Activated CD4-positive, alpha-beta memory T cell treated with anti-CD3 and anti-CD28 coated beads, Interleukin-2, amount 10 ng/mL, durations not matched to agents 7 days and 5 days (primary cell): ENCODE results near the gene HSPB2. TPM values are rescaled to one million over a fixed set of nuclear protein-coding genes. Genes with fewer than 3 reads are reported as not detected.

Experiments used
- total RNA-seq, 2 experiments: library from RNA; stranded (reverse); gene quantifications; one replicate each; pipeline ENCODE4 v1.2.3, GENCODE V29; 2021

The HSPB2 gene
- total RNA-seq, 2 experiments from 2014 or later = not detected

Other genes with a start within 250 kb of the HSPB2 start
- 10 to 100 TPM; 51.3 to 55.7 TPM for gene PPP2R1B, start 146.3 kb upstream of the HSPB2 start, total RNA-seq
- 10 to 100 TPM; 24.8 to 25.0 TPM for gene ALG9, start 41.2 kb upstream of the HSPB2 start, total RNA-seq
- 1 to 10 TPM; 2.9 to 3.6 TPM for gene FDXACB1, start 33.6 kb upstream of the HSPB2 start, total RNA-seq
- 10 to 100 TPM; 19.0 to 19.4 TPM for gene CFAP68, start 33.2 kb upstream of the HSPB2 start, total RNA-seq
- not detected for gene CRYAB, start 964 bp upstream of the HSPB2 start, total RNA-seq
- not detected for gene C11orf52, start 6.2 kb downstream of the HSPB2 start, total RNA-seq
- 1 to 10 TPM; 5.6 to 7.4 TPM for gene DIXDC1, start 24.6 kb downstream of the HSPB2 start, total RNA-seq
- gene DLAT, start 112.7 kb downstream of the HSPB2 start, total RNA-seq = 10 to 100 TPM; 26.2 to 26.7 TPM
- gene PIH1D2, start 161.3 kb downstream of the HSPB2 start, total RNA-seq = under 1 TPM in 1 of 2 experiments, not detected in 1; 0.18 TPM
- 10 to 100 TPM; 21.2 to 23.9 TPM for gene NKAPD1, start 161.6 kb downstream of the HSPB2 start, total RNA-seq
- gene TIMM8B, start 174.0 kb downstream of the HSPB2 start, total RNA-seq = 10 to 100 TPM; 38.9 to 40.0 TPM
- gene SDHD, start 174.1 kb downstream of the HSPB2 start, total RNA-seq = 10 to 100 TPM; 76.7 to 78.5 TPM